ENCODE results near the gene LY6G6F.

Gene LY6G6F

DNA sequence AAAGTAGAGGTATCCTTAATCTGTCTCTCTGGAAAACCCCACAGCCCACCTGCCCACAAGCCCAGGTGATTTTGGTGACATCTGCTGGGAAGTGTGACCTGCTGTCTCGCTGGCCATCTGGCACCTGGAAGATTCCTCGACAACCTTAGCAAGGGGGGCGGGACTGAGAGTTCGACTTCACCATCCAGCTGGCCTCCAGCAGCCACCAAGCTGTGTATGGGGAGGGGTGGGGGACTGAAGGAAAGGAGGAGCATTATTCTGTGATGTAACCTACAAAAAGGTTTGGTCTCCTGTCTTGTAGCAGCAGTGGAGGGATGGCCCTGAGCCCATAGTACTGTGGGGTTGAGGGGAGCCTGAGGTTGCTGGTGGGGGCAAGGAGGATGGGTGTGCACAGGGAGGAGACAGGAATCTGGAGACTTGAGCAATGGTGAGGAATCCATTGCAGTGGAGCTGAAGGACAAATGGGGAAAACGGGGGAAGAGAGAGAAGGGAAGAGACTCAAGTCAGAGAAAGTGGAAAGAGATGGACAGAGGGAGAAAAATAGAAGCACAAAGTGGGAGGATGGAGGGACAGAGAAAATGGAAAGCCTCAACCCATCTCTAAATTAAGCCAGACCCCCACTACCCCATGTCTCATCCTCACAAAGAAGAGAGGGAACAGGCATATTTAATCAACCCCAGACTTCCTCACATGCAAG lies 4.0 kb downstream of the LY6G6F start:
- TF ChIP-seq ARNT (IDR thresholded peaks at IDR 0.05) = no peak
- CTCF ChIA-PET = interaction anchor here (0.7 kb wide), 1 partner anchor 169 kb away, joined by 4 read pairs; no protein-coding TSS in a partner anchor
- no peak for DNase-seq (ENCODE audit: extremely low spot score)

DNA sequence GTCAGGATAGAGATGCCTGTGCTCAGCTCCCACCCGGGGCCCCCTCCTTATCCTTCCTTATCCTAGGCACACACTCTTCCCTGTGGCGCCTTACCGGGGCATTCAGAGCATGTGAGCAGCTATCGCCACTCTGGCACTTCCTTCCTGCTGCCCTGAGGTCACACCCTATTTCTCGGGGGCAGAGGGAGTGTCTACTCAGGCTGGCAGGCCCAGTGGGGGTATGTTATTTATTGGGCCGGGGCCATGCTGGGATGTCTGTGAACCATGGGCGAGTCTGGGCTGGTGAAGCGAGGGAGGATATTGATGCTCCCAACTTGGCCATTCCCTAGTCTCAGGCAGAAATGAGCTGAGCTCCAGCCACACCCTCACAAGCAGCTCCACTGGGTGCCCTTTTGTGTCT lies 4.6 kb downstream of the LY6G6F start:
- CTCF ChIA-PET = interaction anchor here (0.7 to 0.8 kb wide), 2 partner anchors 119 to 170 kb away, joined by 3 to 4 read pairs; no protein-coding TSS in a partner anchor
- DNase-seq (ENCODE audit: extremely low spot score) = no peak
- no peak for TF ChIP-seq ELF4 (IDR thresholded peaks at IDR 0.05)
- TF ChIP-seq L3MBTL2 (conservative IDR thresholded peaks at IDR 0.05) = no peak
- no peak for TF ChIP-seq SP1 (IDR thresholded peaks at IDR 0.05)
- TF ChIP-seq CTBP1 (IDR thresholded peaks at IDR 0.05; ENCODE audit: borderline replicate concordance) = no peak
- TF ChIP-seq HDGF (IDR thresholded peaks at IDR 0.05; ENCODE audit: borderline replicate concordance) = no peak
- TF ChIP-seq TARDBP (IDR thresholded peaks at IDR 0.05) = no peak
- TF ChIP-seq ARNT (IDR thresholded peaks at IDR 0.05) = no peak
- TF ChIP-seq FOXK2 (IDR thresholded peaks at IDR 0.05) = no peak
- TF ChIP-seq, protein P1, sequence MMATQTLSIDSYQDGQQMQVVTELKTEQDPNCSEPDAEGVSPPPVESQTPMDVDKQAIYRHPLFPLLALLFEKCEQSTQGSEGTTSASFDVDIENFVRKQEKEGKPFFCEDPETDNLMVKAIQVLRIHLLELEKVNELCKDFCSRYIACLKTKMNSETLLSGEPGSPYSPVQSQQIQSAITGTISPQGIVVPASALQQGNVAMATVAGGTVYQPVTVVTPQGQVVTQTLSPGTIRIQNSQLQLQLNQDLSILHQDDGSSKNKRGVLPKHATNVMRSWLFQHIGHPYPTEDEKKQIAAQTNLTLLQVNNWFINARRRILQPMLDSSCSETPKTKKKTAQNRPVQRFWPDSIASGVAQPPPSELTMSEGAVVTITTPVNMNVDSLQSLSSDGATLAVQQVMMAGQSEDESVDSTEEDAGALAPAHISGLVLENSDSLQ (IDR thresholded peaks at IDR 0.05) = no peak
- TF ChIP-seq NFRKB (IDR thresholded peaks at IDR 0.05) = no peak
- TF ChIP-seq ZNF384 (IDR thresholded peaks at IDR 0.05) = no peak
- no peak for TF ChIP-seq FOXA1 (IDR thresholded peaks at IDR 0.05)
- no peak for TF ChIP-seq LEF1 (IDR thresholded peaks at IDR 0.05; ENCODE audit: borderline replicate concordance)
- no peak for TF ChIP-seq BHLHE40 (IDR thresholded peaks at IDR 0.05; ENCODE audit: borderline replicate concordance)
- TF ChIP-seq FOXM1 (IDR thresholded peaks at IDR 0.05; ENCODE audit: borderline replicate concordance) = no peak
- no peak for TF ChIP-seq SUZ12 (IDR thresholded peaks at IDR 0.05)
- POLR2A ChIA-PET = interaction anchor here (0.9 to 5.2 kb wide), 4 partner anchors 8 to 104 kb away, joined by 3 to 43 read pairs (median 5); partner anchors contain the start of genes ABHD16A, DDAH2, HSPA1A and HSPA1L

More for the DNA sequence above, 4.0 kb downstream of the LY6G6F start:
- POLR2A ChIA-PET = interaction anchor here (0.9 to 5.2 kb wide), 3 partner anchors 7 to 104 kb away, joined by 3 to 43 read pairs (median 4); partner anchors contain the start of genes ABHD16A, DDAH2, HSPA1A and HSPA1L

DNA sequence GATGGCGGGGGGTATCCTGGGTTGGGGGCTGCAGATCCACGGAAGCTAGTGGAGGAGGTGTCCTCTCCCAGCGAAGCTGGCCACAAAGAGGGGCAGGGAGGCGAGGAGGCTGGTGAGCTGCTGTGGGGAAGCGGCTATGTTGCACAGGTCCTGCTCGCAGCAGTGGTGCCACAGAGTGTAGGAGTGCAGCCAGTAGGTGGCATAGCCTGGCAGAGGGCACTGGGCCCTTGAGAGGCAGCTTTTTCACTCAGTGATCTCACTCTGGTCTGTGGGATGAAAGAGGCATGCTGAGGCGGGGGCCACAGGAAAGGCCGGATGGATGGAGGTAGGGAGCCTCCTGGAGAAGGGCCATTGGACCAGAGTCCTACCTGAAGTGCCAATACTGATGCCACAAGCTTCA lies 5.6 kb downstream of the LY6G6F start:
- TF ChIP-seq LEF1 (IDR thresholded peaks at IDR 0.05; ENCODE audit: borderline replicate concordance) (no peak), CTBP1 (IDR thresholded peaks at IDR 0.05; ENCODE audit: borderline replicate concordance) (no peak), FOXM1 (IDR thresholded peaks at IDR 0.05; ENCODE audit: borderline replicate concordance) (no peak), ARNT (IDR thresholded peaks at IDR 0.05) (no peak), TARDBP (IDR thresholded peaks at IDR 0.05) (no peak), HDGF (IDR thresholded peaks at IDR 0.05; ENCODE audit: borderline replicate concordance) (no peak), SUZ12 (IDR thresholded peaks at IDR 0.05) (no peak), ZNF384 (IDR thresholded peaks at IDR 0.05) (no peak), FOXA1 (IDR thresholded peaks at IDR 0.05) (no peak), SP1 (IDR thresholded peaks at IDR 0.05) (no peak), ELF4 (IDR thresholded peaks at IDR 0.05) (no peak), L3MBTL2 (conservative IDR thresholded peaks at IDR 0.05) (no peak), FOXK2 (IDR thresholded peaks at IDR 0.05) (no peak)
- TF ChIP-seq, protein P1 (IDR thresholded peaks at IDR 0.05) = no peak
- ChIA-PET CTCF (no interaction called here), POLR2A (interaction anchor here (1.3 to 5.2 kb wide), 2 partner anchors 9 to 27 kb away, joined by 6 to 43 read pairs; partner anchors contain the start of genes ABHD16A and MSH5)
- DNase-seq (ENCODE audit: extremely low spot score) = no peak

DNA sequence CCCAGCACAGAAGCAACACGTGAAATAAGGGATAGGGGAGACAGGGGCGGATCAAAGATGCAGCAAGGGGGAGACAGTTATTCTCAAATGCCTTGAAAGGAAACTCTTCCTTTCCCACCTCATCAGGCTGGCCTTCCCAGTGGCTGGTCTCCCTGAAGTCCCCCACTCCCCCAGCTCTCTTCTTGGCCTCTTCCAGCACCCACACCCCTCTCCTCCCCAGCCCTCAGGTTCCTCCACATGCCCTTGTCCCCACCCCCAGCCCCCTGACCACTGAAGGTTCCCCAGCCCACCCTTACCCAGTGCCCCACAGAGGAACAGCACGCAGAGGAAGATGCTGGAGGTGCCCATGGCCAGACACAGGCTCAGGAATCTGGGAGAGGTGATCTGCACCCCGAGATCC lies 6.8 kb downstream of the LY6G6F start:
- POLR2A ChIA-PET = interaction anchor here (0.8 to 5.2 kb wide), 9 partner anchors 10 to 133 kb away, joined by 3 to 43 read pairs (median 4); partner anchors contain the start of genes ABHD16A, GPANK1, MPIG6B and MSH5
- no peak for DNase-seq (ENCODE audit: extremely low spot score)
- TF ChIP-seq, protein P1 (IDR thresholded peaks at IDR 0.05) = no peak
- TF ChIP-seq SP1 (IDR thresholded peaks at IDR 0.05) (no peak), L3MBTL2 (conservative IDR thresholded peaks at IDR 0.05) (no peak), ZNF384 (IDR thresholded peaks at IDR 0.05) (no peak), CTBP1 (IDR thresholded peaks at IDR 0.05; ENCODE audit: borderline replicate concordance) (no peak), TARDBP (IDR thresholded peaks at IDR 0.05) (no peak), FOXK2 (IDR thresholded peaks at IDR 0.05) (no peak), ARNT (IDR thresholded peaks at IDR 0.05) (no peak), ELF4 (IDR thresholded peaks at IDR 0.05) (no peak), HDGF (IDR thresholded peaks at IDR 0.05; ENCODE audit: borderline replicate concordance) (no peak), FOXM1 (IDR thresholded peaks at IDR 0.05; ENCODE audit: borderline replicate concordance) (no peak), LEF1 (IDR thresholded peaks at IDR 0.05; ENCODE audit: borderline replicate concordance) (no peak), NFRKB (IDR thresholded peaks at IDR 0.05) (no peak), FOXA1 (IDR thresholded peaks at IDR 0.05) (no peak), BHLHE40 (IDR thresholded peaks at IDR 0.05; ENCODE audit: borderline replicate concordance) (no peak), SUZ12 (IDR thresholded peaks at IDR 0.05) (no peak)
- CTCF ChIA-PET = interaction anchor here (0.6 to 2.2 kb wide), 3 partner anchors 16 to 56 kb away, joined by 4 to 13 read pairs (median 8); partner anchors contain the start of gene DDAH2

DNA sequence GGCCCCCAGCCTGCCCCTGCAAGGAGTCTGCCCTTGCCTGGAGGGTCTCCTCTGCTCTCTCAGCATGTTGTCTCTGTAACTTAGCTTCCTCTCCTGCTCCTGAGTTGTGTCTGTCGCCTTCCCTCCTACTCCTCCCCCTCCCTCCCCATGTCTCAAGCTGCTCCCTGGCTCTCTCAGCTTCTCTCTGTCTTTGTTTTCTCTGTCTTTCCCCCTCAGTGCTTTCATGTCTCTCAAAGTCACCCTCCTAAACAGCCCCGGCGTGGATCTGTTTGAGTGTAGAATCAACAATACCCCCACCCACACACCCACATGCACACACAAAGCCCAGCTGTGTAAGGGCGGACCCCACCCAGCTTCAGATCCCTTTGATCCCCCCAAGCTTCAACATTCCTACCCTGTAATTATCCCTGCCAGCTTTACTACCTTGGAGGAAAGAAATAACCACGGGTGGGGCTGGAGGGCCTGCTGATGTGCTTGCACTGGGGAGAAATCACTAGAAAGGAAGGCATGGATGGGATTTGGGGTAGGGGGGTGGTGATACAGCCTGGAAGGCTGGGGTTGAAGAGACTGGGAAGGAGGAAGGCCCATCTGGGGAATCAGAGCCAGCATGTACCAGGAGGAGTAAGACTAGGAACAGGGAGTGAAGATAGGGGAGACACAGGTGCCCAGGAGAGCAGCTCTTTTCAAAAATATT lies 7.5 kb downstream of the LY6G6F start:
- ChIA-PET POLR2A (interaction anchor here (0.8 to 5.2 kb wide), 12 partner anchors 8 to 133 kb away, joined by 3 to 43 read pairs (median 4); partner anchors contain the start of genes ABHD16A, GPANK1, HSPA1B and LY6G6F), CTCF (interaction anchor here (0.6 to 2.2 kb wide), 3 partner anchors 16 to 56 kb away, joined by 4 to 13 read pairs (median 8); partner anchors contain the start of gene DDAH2)
- no peak for DNase-seq (ENCODE audit: extremely low spot score)
- TF ChIP-seq ARNT (IDR thresholded peaks at IDR 0.05) (no peak), SUZ12 (IDR thresholded peaks at IDR 0.05) (no peak), BHLHE40 (IDR thresholded peaks at IDR 0.05; ENCODE audit: borderline replicate concordance) (no peak), CTBP1 (IDR thresholded peaks at IDR 0.05; ENCODE audit: borderline replicate concordance) (no peak), NFRKB (IDR thresholded peaks at IDR 0.05) (no peak), HDGF (IDR thresholded peaks at IDR 0.05; ENCODE audit: borderline replicate concordance) (no peak), L3MBTL2 (conservative IDR thresholded peaks at IDR 0.05) (no peak), SP1 (IDR thresholded peaks at IDR 0.05) (no peak), FOXK2 (IDR thresholded peaks at IDR 0.05) (no peak), LEF1 (IDR thresholded peaks at IDR 0.05; ENCODE audit: borderline replicate concordance) (no peak), TARDBP (IDR thresholded peaks at IDR 0.05) (no peak)
- TF ChIP-seq, protein P1 (IDR thresholded peaks at IDR 0.05) = no peak

Data from HEK293T (cell line).